H1 (cell line): ENCODE results near the gene TINAGL1. TPM values are rescaled to one million over a fixed set of nuclear protein-coding genes. Genes with fewer than 3 reads are reported as not detected.
A peak's percentile ranks its signal among the peaks of the same experiment; 100 is the strongest.

Experiments used
- CTCF ChIA-PET: fragments of 300-600 bp; sonication (Branson Sonifier 250); formaldehyde crosslinking; loops from one replicate; lab custom pipeline; 2021; ENCODE audit not compliant: partially characterized antibody; lab: Charles Lee
- POLR2A ChIA-PET: fragments of 300-600 bp; sonication (Branson Sonifier 250); formaldehyde crosslinking; loops from one replicate; lab custom pipeline; 2021; ENCODE audit warnings: inconsistent platforms; ENCODE audit not compliant: partially characterized antibody; lab: Charles Lee
- DNase-seq, 2 experiments: peaks; one replicate each; pipeline versions ENCODE4 v3.0.0 to v3.0.0-alpha.2; 2010 to 2022; ENCODE audit warnings: low spot score in 2 of 2, low read depth in 1 of 2, mixed read lengths in 1 of 2
- FAIRE-seq: peaks from 2 replicates; lab custom pipeline; 2011; peaks lifted over from hg19 to GRCh38; lab: Jason Lieb, UNC
- H2AFZ ChIP-seq: 2 replicates; pipeline ENCODE4 v1.8.1; 2012; ENCODE audit warnings: low read length, inconsistent platforms
- H2AK5ac ChIP-seq: 2 replicates; pipeline ENCODE4 v1.6.1; 2013; ENCODE audit warnings: low read depth, low read length
- H2BK120ac ChIP-seq: replicated peaks from 2 replicates; pipeline ENCODE3; 2013; ENCODE audit warnings: low read depth, low read length, inconsistent platforms
- H2BK12ac ChIP-seq: 2 replicates; pipeline ENCODE4 v1.6.1; 2013; ENCODE audit warnings: low read depth, low read length
- H2BK15ac ChIP-seq: 2 replicates; pipeline ENCODE4 v1.6.1; 2013; ENCODE audit warnings: low read length
- H2BK20ac ChIP-seq: 2 replicates; pipeline ENCODE4 v1.6.1; 2013; ENCODE audit warnings: low read length
- H2BK5ac ChIP-seq: 2 replicates; pipeline ENCODE4 v1.6.1; 2013; ENCODE audit warnings: low read depth, low read length
- H3K14ac ChIP-seq: 2 replicates; pipeline ENCODE4 v1.6.1; 2013; ENCODE audit warnings: inconsistent platforms; ENCODE audit not compliant: insufficient read length
- H3K18ac ChIP-seq: 2 replicates; pipeline ENCODE4 v1.6.1; 2013; ENCODE audit warnings: low read length; ENCODE audit errors: extremely low read depth
- H3K23ac ChIP-seq: 2 replicates; pipeline ENCODE4 v1.6.1; 2013; ENCODE audit warnings: inconsistent platforms; ENCODE audit not compliant: insufficient read length
- H3K23me2 ChIP-seq: 2 replicates; pipeline ENCODE4 v1.6.1; 2013; ENCODE audit warnings: low read depth, low read length
- H3K27ac ChIP-seq: 2 replicates; pipeline ENCODE4 v1.6.1; 2011; ENCODE audit warnings: low read depth, low read length, inconsistent platforms
- H3K27me3 ChIP-seq, 4 experiments: replicated peaks in 1 of 4; 1 replicate in 1 of 4; 2 replicates in 3 of 4; pipeline versions ENCODE4 v1.6.1 to v1.8.1; 2011 to 2013; ENCODE audit warnings: low read length in 3 of 4, mild to moderate bottlenecking in 3 of 4, inconsistent platforms in 2 of 4, mixed read lengths in 2 of 4, moderate library complexity in 1 of 4; ENCODE audit not compliant: control insufficient read depth in 3 of 4, insufficient read depth in 3 of 4; ENCODE audit errors: extremely low read depth in 1 of 4
- H3K36me3 ChIP-seq, 4 experiments: 2 replicates each; pipeline versions ENCODE4 v1.6.1 to v1.8.1; 2011 to 2013; ENCODE audit warnings: mild to moderate bottlenecking in 4 of 4, low read length in 3 of 4, moderate library complexity in 2 of 4, control low read depth in 1 of 4, inconsistent platforms in 1 of 4; ENCODE audit not compliant: insufficient read depth in 4 of 4, control insufficient read depth in 2 of 4
- H3K4ac ChIP-seq: replicated peaks from 2 replicates; pipeline ENCODE3; 2013; ENCODE audit warnings: low read length, low read depth, mixed read lengths, inconsistent platforms; ENCODE audit not compliant: insufficient read length
- H3K4me1 ChIP-seq, 4 experiments: replicated peaks in 1 of 4; 1 replicate in 1 of 4; 2 replicates in 3 of 4; pipeline versions ENCODE4 v1.6.1 to v1.8.1; 2011 to 2013; ENCODE audit warnings: low read length in 3 of 4, inconsistent platforms in 2 of 4, mixed read lengths in 1 of 4; ENCODE audit not compliant: insufficient read depth in 4 of 4, control insufficient read depth in 3 of 4
- H3K4me2 ChIP-seq, 2 experiments: 2 replicates each; pipeline versions ENCODE4 v1.6.1 to v1.8.1; 2011 to 2013; ENCODE audit warnings: low read depth in 2 of 2, low read length in 2 of 2, control low read depth in 1 of 2, inconsistent platforms in 1 of 2, mild to moderate bottlenecking in 1 of 2; ENCODE audit not compliant: insufficient read depth in 1 of 2
- H3K4me3 ChIP-seq, 4 experiments: fragments of 200-600, 300-600 bp in 1 of 4; sonication (generic), shearing (Covaris generic), sonication (Bioruptor Twin) in 1 of 4; 2 replicates each; pipeline versions ENCODE4 v1.5.1 to v1.8.1; 2011 to 2016; ENCODE audit warnings: low read length in 4 of 4, low read depth in 3 of 4, control low read depth in 2 of 4, inconsistent platforms in 2 of 4, mild to moderate bottlenecking in 2 of 4, mixed read lengths in 1 of 4, moderate library complexity in 1 of 4; ENCODE audit not compliant: insufficient read depth in 2 of 4; ENCODE audit errors: extremely low read depth in 1 of 4
- H3K56ac ChIP-seq: replicated peaks from 2 replicates; pipeline ENCODE3; 2013; ENCODE audit warnings: low read depth, mild to moderate bottlenecking, mixed read lengths, low read length, inconsistent platforms; ENCODE audit not compliant: insufficient read length
- H3K79me1 ChIP-seq: 2 replicates; pipeline ENCODE4 v1.6.1; 2013; ENCODE audit warnings: low read depth, low read length, control low read depth
- H3K79me2 ChIP-seq, 2 experiments: 2 replicates each; pipeline versions ENCODE4 v1.6.1 to v1.8.1; 2012 to 2013; ENCODE audit warnings: low read length in 2 of 2, mild to moderate bottlenecking in 2 of 2, inconsistent platforms in 1 of 2; ENCODE audit not compliant: insufficient read depth in 2 of 2, control insufficient read depth in 1 of 2
- H3K9ac ChIP-seq, 4 experiments: replicated peaks in 1 of 4; 1 replicate in 1 of 4; 2 replicates in 3 of 4; pipeline versions ENCODE4 v1.6.1 to v1.8.1; 2011 to 2013; ENCODE audit warnings: low read depth in 3 of 4, low read length in 3 of 4, control low read depth in 2 of 4, mild to moderate bottlenecking in 2 of 4, moderate library complexity in 2 of 4, inconsistent platforms in 1 of 4; ENCODE audit errors: extremely low read depth in 1 of 4
- H3K9me3 ChIP-seq, 2 experiments: 2 replicates each; pipeline versions ENCODE4 v1.6.1 to v1.8.1; 2012 to 2013; ENCODE audit warnings: mild to moderate bottlenecking in 2 of 2, moderate library complexity in 2 of 2, control low read depth in 1 of 2, inconsistent platforms in 1 of 2, low read depth in 1 of 2, low read length in 1 of 2, mixed read lengths in 1 of 2; ENCODE audit not compliant: insufficient read depth in 2 of 2
- H4K20me1 ChIP-seq, 2 experiments: replicated peaks in 1 of 2; 2 replicates each; pipeline versions ENCODE3 to v1.8.1; 2011 to 2013; ENCODE audit warnings: inconsistent platforms in 2 of 2, low read length in 2 of 2, mild to moderate bottlenecking in 1 of 2; ENCODE audit not compliant: insufficient read depth in 2 of 2, control insufficient read depth in 1 of 2
- H4K5ac ChIP-seq: 2 replicates; pipeline ENCODE4 v1.6.1; 2013; ENCODE audit warnings: low read length, low read depth, mixed read lengths, inconsistent platforms; ENCODE audit not compliant: insufficient read length
- H4K8ac ChIP-seq: 2 replicates; pipeline ENCODE4 v1.8.0; 2013; ENCODE audit warnings: mild to moderate bottlenecking, moderate library complexity, low read length, inconsistent platforms; ENCODE audit not compliant: insufficient read depth; ENCODE audit errors: extremely low read depth
- H4K91ac ChIP-seq: replicated peaks from 2 replicates; pipeline ENCODE3; 2013; ENCODE audit warnings: low read length, mixed read lengths, inconsistent platforms; ENCODE audit not compliant: insufficient read length
- CTBP2 ChIP-seq: IDR thresholded peaks from 2 replicates; pipeline ENCODE4 v1.7.0; 2011; ENCODE audit warnings: borderline replicate concordance, mild to moderate bottlenecking, moderate library complexity, mixed read lengths, low read length; ENCODE audit not compliant: insufficient read depth, insufficient read length
- FOSL1 ChIP-seq: IDR thresholded peaks from 2 replicates; pipeline ENCODE4 v1.6.1; 2011; ENCODE audit warnings: mild to moderate bottlenecking, low read depth, low read length, moderate library complexity; ENCODE audit not compliant: insufficient read depth
- PHF8 ChIP-seq: fragments of 200-600 bp; sonication (generic); conservative IDR thresholded peaks from 2 replicates; pipeline ENCODE4 v1.7.1; 2012; ENCODE audit warnings: low read depth, mild to moderate bottlenecking, inconsistent platforms, low read length, moderate library complexity
- WGBS, 2 experiments: shearing (Covaris generic) in 1 of 2; methylation state at CpG; one replicate each; pipeline versions ENCODE4 v1.1.6 to v1.1.7; 2013 to 2015; ENCODE audit warnings: low lambda C conversion rate in 2 of 2, mixed read lengths in 2 of 2, inconsistent platforms in 1 of 2, low coverage in 1 of 2, missing lambda C conversion rate in 1 of 2; ENCODE audit not compliant: insufficient replicate concordance in 2 of 2, insufficient coverage in 1 of 2, insufficient read length in 1 of 2; ENCODE audit errors: extremely low coverage in 1 of 2, missing lambda C conversion rate in 1 of 2; 5-methylcytosine and 5-hydroxymethylcytosine counted together
- polyA plus RNA-seq, 7 experiments: library from polyadenylated mRNA; depleted of rRNA in 3 of 7; stranded (reverse) in 5 of 7; unstranded in 2 of 7; fragments of >200 nt in 5 of 7; fragments of 200-250 nt in 2 of 7; gene quantifications; 1 replicate in 5 of 7; 2 replicates in 1 of 7; 4 replicates in 1 of 7; pipeline versions ENCODE4 v1.2.1 to v1.2.3, GENCODE V29; 2011 to 2013; ENCODE audit warnings: missing spikeins in 2 of 7, mixed read lengths in 2 of 7
- total RNA-seq: library from RNA; stranded (reverse); fragmentation: NEBNext Ultra II Directional; extraction: Animal tissue kit (Norgen Biotek cat#: 25700); gene quantifications from 2 replicates; pipeline ENCODE4 v1.2.1, GENCODE V29; 2021

Gene TINAGL1
- total and polyA plus RNA-seq, 2 of the 8 experiments (the other 6 are each of a cell fraction or from before 2014, with no cell fraction given): 11.2 to 21.7 TPM

DNA sequence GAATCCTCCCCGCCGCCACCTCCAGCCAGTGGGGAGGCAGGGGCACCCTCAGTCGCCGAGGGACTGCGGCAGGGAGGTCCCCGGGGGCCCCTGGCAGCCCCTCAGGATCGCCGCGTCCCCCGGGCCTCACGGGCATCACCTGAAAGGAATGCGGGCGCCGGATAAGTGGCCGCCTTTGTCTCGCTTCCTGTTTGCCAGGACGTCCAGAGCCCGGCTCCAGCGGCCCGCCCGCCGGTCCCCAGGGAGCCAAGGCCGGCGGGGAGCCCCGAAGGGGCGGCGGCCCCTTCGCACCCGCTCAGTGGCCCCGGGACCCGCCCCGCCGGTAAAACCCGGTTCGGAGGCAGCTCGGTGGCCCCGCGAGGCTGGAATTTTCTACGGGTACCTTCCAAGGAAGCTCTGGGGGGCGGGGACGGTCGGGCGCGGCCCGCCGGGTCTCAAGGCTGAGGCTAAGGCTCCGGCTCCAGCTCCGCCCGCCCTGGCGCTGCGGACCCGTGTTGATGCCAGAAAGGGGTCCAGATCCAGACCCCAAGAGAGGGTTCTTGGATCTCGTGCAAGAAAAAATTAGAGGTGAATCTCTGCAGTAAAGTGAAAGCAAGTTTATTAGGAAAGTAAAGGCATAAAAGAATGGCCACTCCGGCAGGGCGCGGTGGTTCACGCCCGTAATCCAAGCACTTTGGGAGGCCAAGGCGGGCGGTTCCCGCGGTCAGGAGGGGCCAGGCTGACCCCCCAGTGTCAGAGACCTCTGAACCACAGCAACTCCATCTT lies 12.6 kb downstream of the TINAGL1 start:
- WGBS, 2 experiments: 25% methylated on average over 35 of the region's 62 CpGs; no CpG with 5 or more reads in 1 of the 2 experiments
- CTCF ChIA-PET: interaction anchor here (0.9 to 4.2 kb wide), 8 partner anchors 8 to 50 kb away, joined by 3 to 43 read pairs (median 3); no protein-coding TSS in a partner anchor
- TF ChIP-seq PHF8 (peak; percentile 56; the same call in 1 of the 2 replicates), FOSL1 (no peak), CTBP2 (peak; percentile 31)
- TF ChIP-seq, all 59 proteins: peak for 2

More for the DNA sequence above, 12.6 kb downstream of the TINAGL1 start:
- Histone ChIP-seq H3K23me2 (no peaks in the 10 kb centered on the region; the same call in 1 of the 2 replicates), H4K20me1 (no peaks in the 10 kb centered on the region), H3K23ac (no peak overlapping the region), H2AK5ac (no peak overlapping the region), H3K18ac (peak overlapping the region; percentile 71), H3K79me2 (no peaks in the 10 kb centered on the region), H3K36me3 (no peaks in the 10 kb centered on the region), H3K9me3 (no peaks in the 10 kb centered on the region), H3K14ac (no peak overlapping the region), H3K4me1 (peaks cover 2 to 9% (median 8%) of the 10 kb centered on the region in 4 experiments), H3K27ac (no peak overlapping the region), H3K56ac (no peak overlapping the region), H2BK20ac (no peak overlapping the region), H2BK12ac (no peak overlapping the region), H4K5ac (no peak overlapping the region), H2AFZ (no peak overlapping the region), H3K27me3 (peaks cover 0 to 12% (median 5%) of the 10 kb centered on the region in 4 experiments; a peak in 4 of 7 replicates), H4K8ac (peak overlapping the region; percentile 88), H3K9ac (no peak overlapping the region), H3K4me2 (peak overlapping the region; percentile 52 to 60; a peak in 3 of 4 replicates), H2BK15ac (no peak overlapping the region), H2BK5ac (no peak overlapping the region), H4K91ac (peak overlapping the region; percentile 8), H3K79me1 (no peaks in the 10 kb centered on the region), H3K4me3 (peak overlapping the region; percentile 31 to 62 (median 36)), H3K4ac (no peak overlapping the region), H2BK120ac (no peak overlapping the region)
- DNase-seq (peak in 1 of 2 experiments; percentile 80), FAIRE-seq (no peak)
- POLR2A ChIA-PET: interaction anchor here (0.8 to 1.4 kb wide), 2 partner anchors 10 to 26 kb away, joined by 3 to 7 read pairs; no protein-coding TSS in a partner anchor
